ENCODE measurements around the gene FAM13A. TPM values are rescaled to one million over a fixed set of nuclear protein-coding genes. Genes with fewer than 3 reads are reported as not detected.

The FAM13A gene
- total RNA-seq, 1 donor from 2014 or later = 32.2 TPM

DNA sequence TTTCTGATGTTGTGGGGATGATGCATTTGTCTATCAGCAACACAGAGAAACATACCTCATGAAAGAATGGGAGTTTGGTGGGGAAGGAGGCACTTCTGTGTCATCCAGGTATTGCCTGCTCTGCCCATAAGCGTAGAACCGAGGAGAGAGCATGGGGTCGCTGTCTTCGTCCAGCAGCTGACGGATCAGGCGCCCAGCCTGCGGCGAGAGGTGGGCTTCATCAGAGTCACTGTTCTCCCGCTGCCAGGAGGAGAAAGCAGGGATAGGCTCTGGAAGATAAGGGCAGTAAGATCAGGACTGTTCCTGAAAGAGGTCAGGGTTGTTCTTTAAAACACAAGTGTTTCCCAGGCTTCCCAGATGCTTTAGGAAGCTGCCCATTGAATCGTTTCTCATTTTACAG is 306.6 kb downstream of the FAM13A start:
- no peaks in the 10 kb centered on the region for H3K9me3 ChIP-seq
- TF ChIP-seq POLR2A (IDR thresholded peaks at IDR 0.05) = no peak
- TF ChIP-seq, protein P1, sequence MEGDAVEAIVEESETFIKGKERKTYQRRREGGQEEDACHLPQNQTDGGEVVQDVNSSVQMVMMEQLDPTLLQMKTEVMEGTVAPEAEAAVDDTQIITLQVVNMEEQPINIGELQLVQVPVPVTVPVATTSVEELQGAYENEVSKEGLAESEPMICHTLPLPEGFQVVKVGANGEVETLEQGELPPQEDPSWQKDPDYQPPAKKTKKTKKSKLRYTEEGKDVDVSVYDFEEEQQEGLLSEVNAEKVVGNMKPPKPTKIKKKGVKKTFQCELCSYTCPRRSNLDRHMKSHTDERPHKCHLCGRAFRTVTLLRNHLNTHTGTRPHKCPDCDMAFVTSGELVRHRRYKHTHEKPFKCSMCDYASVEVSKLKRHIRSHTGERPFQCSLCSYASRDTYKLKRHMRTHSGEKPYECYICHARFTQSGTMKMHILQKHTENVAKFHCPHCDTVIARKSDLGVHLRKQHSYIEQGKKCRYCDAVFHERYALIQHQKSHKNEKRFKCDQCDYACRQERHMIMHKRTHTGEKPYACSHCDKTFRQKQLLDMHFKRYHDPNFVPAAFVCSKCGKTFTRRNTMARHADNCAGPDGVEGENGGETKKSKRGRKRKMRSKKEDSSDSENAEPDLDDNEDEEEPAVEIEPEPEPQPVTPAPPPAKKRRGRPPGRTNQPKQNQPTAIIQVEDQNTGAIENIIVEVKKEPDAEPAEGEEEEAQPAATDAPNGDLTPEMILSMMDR (IDR thresholded peaks at IDR 0.05) = no peak
- TF ChIP-seq POLR2AphosphoS5 (IDR thresholded peaks at IDR 0.05; ENCODE audit: insufficient read depth in 1 of 2, low read depth in 1 of 2) = no peak
- no peak overlapping the region for H3K4me3 ChIP-seq
- H3K4me1 ChIP-seq = no peaks in the 10 kb centered on the region
- no peak overlapping the region for H3K27ac ChIP-seq
- no peak for DNase-seq (ENCODE audit: extremely low spot score in 2 of 2)
- H3K36me3 ChIP-seq = peaks cover 0 to 58% of the 10 kb centered on the region in 2 donors
- no peaks in the 10 kb centered on the region for H3K27me3 ChIP-seq
- intact Hi-C loops (cut with DNase I) = no loop called here

DNA sequence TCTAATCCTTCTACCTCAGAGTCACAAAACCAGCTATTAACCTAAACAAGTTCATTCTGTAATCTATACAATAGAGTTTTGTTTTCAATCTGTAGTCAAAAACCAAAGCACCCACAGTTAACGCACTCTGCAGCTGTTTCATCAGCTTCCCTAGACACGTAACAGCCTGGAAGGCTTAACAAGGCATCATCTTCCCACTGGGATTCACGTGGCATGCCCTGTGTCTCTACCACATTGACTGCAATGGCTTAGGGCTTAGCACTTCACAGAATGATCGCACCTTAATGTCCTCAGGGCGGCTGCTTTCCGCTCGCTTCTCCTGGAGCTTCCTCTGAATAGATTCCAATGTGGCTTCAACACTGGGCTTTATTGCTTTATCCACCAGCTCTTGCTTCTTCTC is 309.6 kb downstream of the FAM13A start:
- no peak for TF ChIP-seq POLR2A (IDR thresholded peaks at IDR 0.05)
- TF ChIP-seq POLR2AphosphoS5 (IDR thresholded peaks at IDR 0.05; ENCODE audit: insufficient read depth in 1 of 2, low read depth in 1 of 2) = no peak
- Histone ChIP-seq H3K36me3 (peaks cover 0 to 60% of the 10 kb centered on the region in 2 donors), H3K4me3 (no peak overlapping the region), H3K9me3 (no peaks in the 10 kb centered on the region), H3K27me3 (no peaks in the 10 kb centered on the region), H3K4me1 (no peaks in the 10 kb centered on the region), H3K27ac (no peak overlapping the region)
- intact Hi-C loops (cut with DNase I) = no loop called here
- no peak for DNase-seq (ENCODE audit: extremely low spot score in 2 of 2)

GRCh38 chr4:88746206-88746605 is 310.8 kb downstream of the FAM13A start:
- peaks cover 0 to 48% of the 10 kb centered on the region in 2 donors for H3K36me3 ChIP-seq
- no peaks in the 10 kb centered on the region for H3K9me3 ChIP-seq
- H3K27me3 ChIP-seq = no peaks in the 10 kb centered on the region
- H3K4me3 ChIP-seq = no peak overlapping the region
- no peaks in the 10 kb centered on the region for H3K4me1 ChIP-seq
- TF ChIP-seq POLR2AphosphoS5 (IDR thresholded peaks at IDR 0.05; ENCODE audit: insufficient read depth in 1 of 2, low read depth in 1 of 2) = no peak
- TF ChIP-seq POLR2A (IDR thresholded peaks at IDR 0.05) = no peak
- TF ChIP-seq, protein P1 (IDR thresholded peaks at IDR 0.05) = no peak
- H3K27ac ChIP-seq = peak overlapping the region; percentile 28
- intact Hi-C loops (cut with DNase I) = no loop called here
- DNase-seq (ENCODE audit: extremely low spot score in 2 of 2) = no peak

DNA sequence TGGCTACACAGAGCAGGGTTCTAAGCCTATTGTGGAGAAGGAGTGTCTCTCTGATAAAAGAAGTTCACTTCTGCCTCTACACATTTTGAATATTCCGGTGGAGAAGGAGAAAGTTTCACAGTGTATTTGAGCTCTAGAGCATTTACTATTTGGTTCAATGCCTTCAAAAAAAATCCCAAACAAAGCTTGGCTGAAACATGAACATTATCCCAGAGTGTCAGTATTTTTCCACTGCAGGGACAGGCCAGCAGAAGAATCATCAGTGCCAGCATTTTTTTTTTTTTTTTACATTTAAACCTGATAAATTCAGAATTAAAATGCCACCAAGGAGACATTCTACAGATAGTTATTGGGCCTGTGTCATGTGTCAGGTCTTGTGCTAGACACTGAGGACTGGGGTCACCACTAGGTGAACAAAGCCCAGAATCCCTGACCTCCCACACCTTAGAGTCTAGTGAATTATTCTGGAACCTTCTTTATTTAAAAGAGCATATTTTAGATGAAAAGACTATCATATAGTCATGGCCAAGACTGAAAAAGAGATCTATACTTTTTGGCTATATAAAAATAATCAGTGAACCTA is 311.3 kb downstream of the FAM13A start:
- Histone ChIP-seq H3K9me3 (no peaks in the 10 kb centered on the region), H3K4me1 (no peaks in the 10 kb centered on the region), H3K27me3 (no peaks in the 10 kb centered on the region), H3K27ac (peak overlapping the region; percentile 28), H3K4me3 (no peak overlapping the region), H3K36me3 (peaks cover 0 to 47% of the 10 kb centered on the region in 2 donors)
- TF ChIP-seq POLR2A (IDR thresholded peaks at IDR 0.05) (no peak), POLR2AphosphoS5 (IDR thresholded peaks at IDR 0.05; ENCODE audit: insufficient read depth in 1 of 2, low read depth in 1 of 2) (no peak)
- TF ChIP-seq, protein P1 (IDR thresholded peaks at IDR 0.05) = no peak
- intact Hi-C loops (cut with DNase I) = no loop called here
- no peak for DNase-seq (ENCODE audit: extremely low spot score in 2 of 2)

- H3K4me1 ChIP-seq = no peaks in the 10 kb centered on the region
- H3K36me3 ChIP-seq = peaks cover 0 to 42% of the 10 kb centered on the region in 2 donors
- H3K27me3 ChIP-seq = no peaks in the 10 kb centered on the region
- no peak overlapping the region for H3K27ac ChIP-seq
- TF ChIP-seq, protein P1 (IDR thresholded peaks at IDR 0.05) = no peak
- TF ChIP-seq POLR2AphosphoS5 (IDR thresholded peaks at IDR 0.05; ENCODE audit: insufficient read depth in 1 of 2, low read depth in 1 of 2) (no peak), POLR2A (IDR thresholded peaks at IDR 0.05) (no peak)
- DNase-seq (ENCODE audit: extremely low spot score in 2 of 2) = no peak
- H3K4me3 ChIP-seq = no peak overlapping the region
- no peaks in the 10 kb centered on the region for H3K9me3 ChIP-seq
- intact Hi-C loops (cut with DNase I) = no loop called here
Measured at GRCh38 chr4:88745175-88745574, 311.8 kb downstream of the FAM13A start.

Data from vagina (tissue), 2 donors.